Measurements from ENCODE around the gene FUT7.
"Not testable (repeated sequence)": the region's sequence is repeated elsewhere in the genome, so short reads cannot be mapped to it uniquely, and the experiment has no call there.

Gene FUT7

GRCh38 chr9:137017071-137017470, 14.8 kb downstream of the FUT7 start:
- no peak for DNase-seq

- DNase-seq: no peak
Measured at GRCh38 chr9:137016436-137016835, 15.5 kb downstream of the FUT7 start.

GRCh38 chr9:137015976-137016375, 15.9 kb downstream of the FUT7 start:
- no peak for DNase-seq

- no peak for DNase-seq
Measured at GRCh38 chr9:137015540-137015930, 16.4 kb downstream of the FUT7 start.

- DNase-seq: no peak
Measured at GRCh38 chr9:137014776-137015539, 16.9 kb downstream of the FUT7 start.

- DNase-seq: no peak
Measured at GRCh38 chr9:137014166-137014565, 17.7 kb downstream of the FUT7 start.

GRCh38 chr9:137013571-137013940, 18.3 kb downstream of the FUT7 start:
- no peak for DNase-seq

GRCh38 chr9:137012694-137013570, 19.0 kb downstream of the FUT7 start:
- no peak for DNase-seq

GRCh38 chr9:137011907-137012675, 19.8 kb downstream of the FUT7 start:
- no peak for DNase-seq

GRCh38 chr9:137011156-137011555, 20.7 kb downstream of the FUT7 start:
- DNase-seq: no peak

GRCh38 chr9:137009938-137010732, 21.8 kb downstream of the FUT7 start:
- no peak for DNase-seq

GRCh38 chr9:137009217-137009616, 22.7 kb downstream of the FUT7 start:
- DNase-seq: no peak

GRCh38 chr9:137008312-137008711, 23.6 kb downstream of the FUT7 start:
- no peak for DNase-seq

GRCh38 chr9:137007816-137008270, 24.0 kb downstream of the FUT7 start:
- no peak for DNase-seq

GRCh38 chr9:137007108-137007815, 24.6 kb downstream of the FUT7 start:
- no peak for DNase-seq

GRCh38 chr9:137006116-137007003, 25.5 kb downstream of the FUT7 start:
- DNase-seq: no peak

GRCh38 chr9:137004285-137004684, 27.6 kb downstream of the FUT7 start:
- not testable (repeated sequence) for DNase-seq

GRCh38 chr9:137002646-137003041, 29.2 kb downstream of the FUT7 start:
- no peak for DNase-seq

- DNase-seq: no peak
Measured at GRCh38 chr9:137001857-137002645, 29.8 kb downstream of the FUT7 start.

Measured in NCI-H1436 treated with DMSO at 0.1 percent for 48 hours (cell line).